Stimulated activated CD4-positive, alpha-beta T cell treated with anti-CD3 and anti-CD28 coated beads, Interleukin-2, amount 100 ng/mL, for 48 hours (primary cell): Measurements from ENCODE around the gene RFT1.

ENCODE experiments used
- DNase-seq, 2 donors: peaks; one replicate each; pipeline ENCODE4 v3.0.0-alpha.2; 2020

Gene RFT1

DNA sequence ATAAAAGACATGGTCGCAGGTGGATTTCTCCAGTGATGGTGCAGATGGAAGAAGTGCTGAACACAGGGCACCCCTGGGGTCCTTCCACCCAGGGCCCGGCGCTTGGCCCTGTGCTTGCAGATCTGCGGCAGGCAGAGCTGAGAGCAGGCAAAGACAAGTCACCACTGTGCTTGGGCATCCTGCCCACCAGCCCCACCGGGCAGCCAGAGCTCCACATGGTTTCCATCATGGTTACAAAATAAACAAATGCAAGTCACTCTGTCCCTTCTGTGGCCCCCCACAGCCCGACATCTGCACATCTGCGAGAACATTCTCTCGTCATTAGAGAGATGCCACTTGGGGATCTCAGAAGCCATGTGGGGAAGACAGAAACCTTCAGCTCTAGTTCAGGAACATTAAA lies 46.7 kb downstream of the RFT1 start:
- DNase-seq: no peak

DNA sequence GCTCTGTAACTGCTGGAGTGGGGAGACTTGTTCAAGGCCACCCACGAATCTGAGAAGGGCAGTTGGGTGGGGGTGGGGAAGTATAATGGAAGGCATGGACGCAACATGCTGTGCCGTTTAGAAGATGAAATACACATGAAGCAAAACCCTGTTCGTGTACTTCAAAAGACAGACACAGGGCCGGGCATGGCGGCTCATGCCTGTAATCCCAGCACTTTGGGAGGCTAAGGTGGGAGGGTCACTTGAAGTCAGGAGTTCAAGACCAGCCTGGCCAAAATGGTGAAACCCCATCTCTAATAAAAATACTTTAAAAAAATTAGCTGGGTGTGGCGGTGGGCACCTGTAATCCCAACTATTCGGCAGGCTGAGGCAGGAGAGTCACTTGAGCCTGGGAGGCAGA lies 47.5 kb downstream of the RFT1 start:
- DNase-seq: no peak

DNA sequence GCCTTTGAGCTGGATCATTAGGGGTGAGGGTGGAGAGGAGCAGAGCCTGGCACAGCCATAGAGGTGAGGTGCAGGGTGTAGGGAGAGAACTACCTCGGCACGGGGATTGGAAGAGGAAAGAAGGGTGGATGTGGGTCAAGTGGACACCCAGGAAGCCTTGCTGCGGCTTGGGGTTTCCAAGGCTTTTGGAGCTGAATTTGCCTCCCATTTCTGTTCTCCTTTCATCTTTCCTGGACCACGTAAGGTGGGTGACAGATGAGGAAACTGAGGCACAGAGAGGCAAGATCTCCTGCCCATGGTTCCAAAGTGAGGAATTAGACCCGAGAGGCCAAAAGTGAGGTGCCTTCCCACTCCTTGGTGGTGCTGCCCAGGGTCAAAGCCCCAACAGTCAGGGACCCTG lies 48.9 kb downstream of the RFT1 start:
- DNase-seq: no peak

- DNase-seq: no peak
These were observed 49.5 kb downstream of the RFT1 start for GRCh38 chr3:53080612-53081205.

- DNase-seq: no peak
These were observed 50.3 kb downstream of the RFT1 start for GRCh38 chr3:53079791-53080555.

- DNase-seq: no peak
These were observed 51.1 kb downstream of the RFT1 start for GRCh38 chr3:53079147-53079546.

GRCh38 chr3:53078656-53079055 lies 51.6 kb downstream of the RFT1 start:
- DNase-seq: no peak

DNA sequence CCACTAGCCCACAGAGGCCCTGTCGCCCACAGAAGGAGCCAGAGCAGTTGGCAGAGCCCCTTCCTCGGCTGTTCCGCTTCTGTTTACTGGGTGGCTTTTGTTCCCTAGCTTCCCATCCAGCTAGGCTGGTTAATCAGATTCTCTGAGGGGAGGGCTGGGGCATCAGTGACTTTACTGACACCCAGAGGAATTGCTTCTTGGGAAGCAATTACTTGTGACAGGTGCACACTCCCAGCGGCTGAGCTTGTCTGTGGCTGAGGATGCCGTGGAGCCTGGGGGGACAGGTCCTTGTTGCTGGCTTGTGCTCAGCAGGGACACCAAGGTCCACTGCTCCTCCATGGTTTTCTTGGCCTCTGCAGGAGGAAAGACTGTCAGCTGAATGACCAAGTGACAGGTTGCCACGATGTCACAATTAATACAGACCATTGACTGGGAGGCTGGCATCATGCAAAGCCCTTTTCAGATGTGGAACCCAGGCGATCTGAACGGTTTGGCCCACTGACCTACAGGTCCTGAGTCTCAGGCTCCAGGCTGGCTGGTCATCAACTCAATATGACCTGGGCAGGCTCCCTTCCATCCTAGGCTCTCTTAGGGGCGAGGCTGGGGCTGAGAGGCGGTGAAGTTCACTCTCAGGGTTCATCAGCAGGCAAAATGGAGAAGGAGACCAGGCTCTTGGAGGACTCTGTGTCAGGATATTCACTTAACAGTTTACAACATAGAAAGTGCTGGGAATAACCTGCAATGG lies 52.6 kb downstream of the RFT1 start:
- no peak for DNase-seq

DNA sequence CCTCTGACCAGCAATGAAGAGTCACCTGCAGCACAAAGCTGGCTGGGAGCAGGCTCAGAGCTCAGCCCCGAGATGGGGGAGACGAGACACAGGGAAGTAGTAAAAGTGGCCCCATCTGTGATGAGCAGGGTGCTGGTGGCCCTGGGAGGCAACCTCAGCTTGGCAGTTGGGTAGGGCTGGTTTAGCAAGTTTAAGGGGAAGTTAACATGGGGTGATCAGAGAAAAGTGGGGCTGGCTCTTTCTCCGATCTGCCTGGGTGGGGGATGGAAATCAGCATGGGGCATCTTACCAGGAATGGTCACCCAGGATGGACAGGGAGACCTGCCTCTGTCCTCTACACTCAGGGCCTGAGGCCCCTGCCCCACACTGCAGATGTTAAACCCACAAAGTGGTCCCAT lies 54.5 kb downstream of the RFT1 start:
- no peak for DNase-seq

- no peak for DNase-seq
These were observed 55.2 kb downstream of the RFT1 start for GRCh38 chr3:53074761-53075742.

GRCh38 chr3:53074366-53074696 lies 55.9 kb downstream of the RFT1 start:
- DNase-seq: no peak

DNA sequence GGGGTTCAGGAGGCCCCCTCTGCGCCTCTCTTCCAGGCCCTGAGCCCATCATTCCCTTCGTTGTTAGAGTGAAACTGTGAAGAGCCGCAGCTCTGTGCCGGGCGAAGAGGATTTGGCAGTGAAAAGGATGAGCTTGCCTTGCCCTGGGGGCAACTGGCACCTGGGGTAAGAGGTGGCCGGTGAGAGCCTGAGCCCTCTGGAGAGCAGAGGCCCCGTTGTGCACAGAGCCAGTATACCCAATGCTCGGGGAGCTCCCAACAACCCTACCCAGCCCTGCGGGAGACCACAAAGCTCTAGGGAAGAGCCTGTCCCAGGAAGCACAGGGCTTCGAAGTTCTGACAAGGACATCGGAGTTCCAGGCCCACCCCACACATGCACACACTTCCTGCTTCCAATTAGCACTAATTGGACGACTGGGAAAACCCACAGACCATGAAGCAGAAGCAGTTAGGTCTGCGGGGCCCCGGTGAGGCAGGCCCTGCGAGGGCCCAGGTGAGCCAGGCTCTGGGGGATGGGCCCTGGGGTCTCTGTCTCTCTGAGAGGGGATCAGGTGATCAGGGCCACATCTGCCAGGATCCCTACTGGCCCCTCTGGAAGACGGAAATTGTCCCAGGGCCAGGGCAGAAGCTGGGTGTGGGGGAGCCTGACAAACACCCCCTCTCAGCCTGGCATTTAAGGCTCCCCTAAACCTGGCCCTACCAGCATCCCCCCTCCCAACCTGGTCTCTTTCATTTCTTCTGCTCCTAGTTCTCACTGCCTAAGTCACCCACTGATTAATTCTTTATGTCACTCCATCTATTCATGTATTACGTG lies 56.5 kb downstream of the RFT1 start:
- DNase-seq: no peak

GRCh38 chr3:53072653-53073552 lies 57.3 kb downstream of the RFT1 start:
- DNase-seq: peak; percentile 84 to 86

- DNase-seq: no peak
These were observed 58.3 kb downstream of the RFT1 start for GRCh38 chr3:53071882-53072431.

GRCh38 chr3:53069422-53070068 lies 60.7 kb downstream of the RFT1 start:
- no peak for DNase-seq

- DNase-seq: no peak
These were observed 62.1 kb downstream of the RFT1 start for GRCh38 chr3:53068176-53068575.

- no peak for DNase-seq
These were observed 62.7 kb downstream of the RFT1 start for GRCh38 chr3:53067567-53067966.

GRCh38 chr3:53065841-53066480 lies 64.3 kb downstream of the RFT1 start:
- DNase-seq: no peak

DNA sequence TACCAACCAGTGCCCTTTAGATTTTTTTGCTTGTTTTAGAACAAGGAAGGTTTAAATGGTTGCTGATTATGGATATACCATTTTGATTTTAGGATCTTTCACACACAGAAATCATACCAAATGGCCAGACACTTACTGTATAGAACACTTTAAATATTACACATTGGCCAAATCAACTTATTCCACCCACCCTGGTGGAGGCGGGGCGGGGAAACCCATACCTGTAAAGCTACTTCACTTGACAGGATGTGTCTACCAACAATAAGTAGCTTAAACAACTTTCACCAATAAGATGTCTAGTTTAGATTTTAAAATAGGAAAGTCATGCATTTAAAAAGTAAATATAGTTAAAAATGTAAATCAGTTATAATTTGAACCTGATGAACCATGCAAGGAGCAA lies 67.3 kb downstream of the RFT1 start:
- DNase-seq: no peak

GRCh38 chr3:53056442-53056841 lies 73.8 kb downstream of the RFT1 start:
- DNase-seq: no peak
